ENCODE data around the gene SMAP2. TPM values are rescaled to one million over a fixed set of nuclear protein-coding genes. Genes with fewer than 3 reads are reported as not detected.
A peak's percentile ranks its signal among the peaks of the same experiment; 100 is the strongest.

Gene SMAP2
- total RNA-seq, 1 donor from 2014 or later: 3.4 TPM

DNA sequence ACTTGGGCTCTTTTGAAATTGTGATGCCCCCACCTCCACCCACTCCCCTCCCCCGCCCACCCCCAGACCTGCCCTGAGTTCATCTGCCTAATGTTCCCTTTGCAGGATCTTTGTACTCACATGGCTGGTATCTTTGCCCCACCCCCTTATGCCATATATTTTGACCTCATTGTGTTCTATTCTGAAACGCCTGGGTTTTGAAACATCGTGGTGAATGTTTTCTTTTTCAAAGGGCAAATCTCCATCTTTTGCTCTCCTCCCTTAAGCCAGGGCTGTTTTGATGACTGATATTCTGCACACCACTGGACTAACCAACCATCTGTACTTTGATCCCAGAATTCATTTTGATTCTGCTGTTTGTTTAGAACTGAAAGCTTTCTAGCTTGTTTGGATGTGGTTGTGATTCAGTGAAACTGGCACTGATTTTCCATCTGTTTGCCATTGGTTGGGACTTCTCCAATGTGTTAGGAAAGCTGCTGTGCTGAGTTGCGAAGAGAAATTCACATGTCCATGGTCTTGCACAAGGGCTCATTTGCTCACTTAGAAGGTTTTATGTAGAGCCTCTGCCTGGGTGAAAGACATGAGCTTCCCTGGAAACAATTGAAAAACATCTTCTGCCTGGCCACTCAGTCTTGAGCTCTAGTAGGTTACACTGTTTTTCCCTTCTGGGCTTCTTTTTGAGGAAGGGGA is 16.5 kb downstream of the SMAP2 start:
- DNase-seq (ENCODE audit: low read depth in 2 of 2): no peak

DNA sequence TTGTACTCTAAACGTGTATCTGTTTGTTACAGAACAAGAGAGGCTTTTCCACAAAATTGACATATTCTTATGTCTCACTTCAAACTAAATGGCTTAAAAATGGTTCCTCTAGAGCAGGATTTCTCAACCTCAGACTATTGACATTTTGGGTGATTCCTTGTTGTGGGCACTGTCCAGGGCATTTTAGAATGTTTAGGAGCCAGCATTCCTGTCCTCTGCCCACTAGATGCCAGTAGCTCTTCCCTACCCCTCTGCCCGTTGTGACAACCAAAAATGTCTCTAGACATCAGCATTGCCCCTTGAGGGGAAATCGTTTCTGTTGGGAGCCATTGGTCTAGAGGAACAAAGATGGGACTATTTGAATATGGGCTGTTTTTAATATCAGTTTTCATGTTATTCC is 17.3 kb downstream of the SMAP2 start:
- no peak for DNase-seq (ENCODE audit: low read depth in 2 of 2)

DNA sequence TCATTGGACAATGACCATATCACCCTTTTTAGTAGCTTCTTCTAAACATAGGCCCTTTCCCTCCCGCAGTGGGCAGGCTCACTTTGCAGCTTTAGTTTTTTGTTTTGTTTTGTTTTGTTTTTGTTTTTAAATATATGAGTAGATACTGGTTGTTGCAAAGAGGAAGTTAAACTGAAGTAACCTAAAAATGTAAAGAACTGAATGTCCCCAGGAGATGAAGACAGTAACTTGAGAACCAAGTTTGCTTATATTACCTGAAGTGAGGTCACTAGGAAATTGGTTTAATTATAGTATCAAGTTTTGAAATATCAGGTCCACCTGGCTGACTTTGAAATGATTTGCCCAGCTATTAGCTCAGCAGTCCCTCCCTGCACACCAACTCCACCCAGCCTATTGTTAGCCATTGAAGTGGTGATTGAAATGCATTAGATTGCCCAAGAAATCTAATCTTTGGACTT is 18.2 kb downstream of the SMAP2 start:
- no peak for DNase-seq (ENCODE audit: low read depth in 2 of 2)

DNA sequence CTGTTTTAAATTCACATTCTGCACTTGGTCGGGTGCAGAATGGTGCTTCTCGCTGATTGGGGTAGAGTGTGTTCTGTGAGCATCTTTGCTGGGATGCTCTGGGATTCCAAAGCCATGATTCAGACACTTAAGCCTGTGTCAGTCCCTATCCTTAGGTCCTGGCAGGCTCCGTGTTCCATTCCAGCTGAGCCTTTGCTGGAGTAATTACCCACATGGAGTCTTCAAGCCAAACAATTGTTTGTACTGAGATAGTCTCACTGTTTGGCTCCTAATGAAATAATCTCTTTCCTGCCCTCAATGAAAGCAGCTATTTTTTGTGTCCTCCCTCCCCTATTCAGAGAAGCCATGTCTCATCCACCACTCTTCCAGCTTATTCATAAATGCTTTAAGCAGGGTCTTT is 18.7 kb downstream of the SMAP2 start:
- DNase-seq (ENCODE audit: low read depth in 2 of 2): peak in 1 of 2 donors; percentile 20

DNA sequence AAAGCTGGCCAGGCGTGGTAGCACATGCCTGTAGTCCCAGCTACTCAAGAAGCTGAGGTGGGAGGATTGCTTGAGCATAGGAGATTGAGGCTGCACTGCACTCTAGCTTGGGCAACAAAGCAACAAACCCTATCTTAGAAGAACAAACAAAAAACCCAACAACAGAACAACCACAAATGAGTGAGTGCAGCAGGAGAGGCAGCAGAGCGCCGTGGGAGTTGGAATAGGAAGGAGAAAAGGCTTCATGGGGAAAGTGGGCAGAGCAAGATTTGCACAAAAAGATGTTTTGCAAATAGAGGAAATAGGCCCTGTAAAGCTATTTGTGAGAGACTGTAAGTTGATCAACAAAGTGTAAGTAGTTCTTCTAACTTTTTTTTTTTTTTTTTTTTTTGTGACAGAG is 19.6 kb downstream of the SMAP2 start:
- no peak for DNase-seq (ENCODE audit: low read depth in 2 of 2)

DNA sequence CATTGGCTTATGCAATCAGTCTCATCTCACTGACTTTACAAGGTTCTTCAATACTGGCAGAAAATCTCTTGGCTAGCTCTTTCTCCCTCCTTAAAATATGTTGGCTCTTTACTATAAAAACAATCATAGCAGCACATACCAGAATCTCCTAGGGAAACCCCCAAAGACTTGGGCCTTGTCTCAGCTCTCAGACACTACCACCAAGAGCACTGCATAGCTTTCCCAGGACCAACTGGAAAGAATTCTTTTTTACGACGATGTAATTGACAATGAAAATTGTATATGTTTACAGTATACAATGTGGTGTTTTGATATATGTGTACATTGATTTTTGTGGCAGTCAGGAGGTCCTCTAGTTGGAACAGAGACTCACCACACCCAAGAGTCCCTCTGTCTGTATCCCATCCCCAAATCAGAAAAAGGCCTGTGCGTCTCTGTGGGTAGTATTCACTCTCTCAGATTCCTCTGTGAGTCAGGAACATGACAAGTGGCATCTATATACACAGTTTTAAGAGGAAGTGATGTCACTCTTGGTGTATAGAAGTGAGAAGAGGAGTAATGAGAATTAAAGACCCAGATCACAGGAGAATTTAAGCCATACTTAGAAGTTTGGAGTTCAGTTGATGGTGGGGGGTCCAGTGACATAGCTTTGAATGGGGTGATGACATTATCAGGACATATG is 21.1 kb downstream of the SMAP2 start:
- DNase-seq (ENCODE audit: low read depth in 2 of 2): peak in 1 of 2 donors; percentile 20

DNA sequence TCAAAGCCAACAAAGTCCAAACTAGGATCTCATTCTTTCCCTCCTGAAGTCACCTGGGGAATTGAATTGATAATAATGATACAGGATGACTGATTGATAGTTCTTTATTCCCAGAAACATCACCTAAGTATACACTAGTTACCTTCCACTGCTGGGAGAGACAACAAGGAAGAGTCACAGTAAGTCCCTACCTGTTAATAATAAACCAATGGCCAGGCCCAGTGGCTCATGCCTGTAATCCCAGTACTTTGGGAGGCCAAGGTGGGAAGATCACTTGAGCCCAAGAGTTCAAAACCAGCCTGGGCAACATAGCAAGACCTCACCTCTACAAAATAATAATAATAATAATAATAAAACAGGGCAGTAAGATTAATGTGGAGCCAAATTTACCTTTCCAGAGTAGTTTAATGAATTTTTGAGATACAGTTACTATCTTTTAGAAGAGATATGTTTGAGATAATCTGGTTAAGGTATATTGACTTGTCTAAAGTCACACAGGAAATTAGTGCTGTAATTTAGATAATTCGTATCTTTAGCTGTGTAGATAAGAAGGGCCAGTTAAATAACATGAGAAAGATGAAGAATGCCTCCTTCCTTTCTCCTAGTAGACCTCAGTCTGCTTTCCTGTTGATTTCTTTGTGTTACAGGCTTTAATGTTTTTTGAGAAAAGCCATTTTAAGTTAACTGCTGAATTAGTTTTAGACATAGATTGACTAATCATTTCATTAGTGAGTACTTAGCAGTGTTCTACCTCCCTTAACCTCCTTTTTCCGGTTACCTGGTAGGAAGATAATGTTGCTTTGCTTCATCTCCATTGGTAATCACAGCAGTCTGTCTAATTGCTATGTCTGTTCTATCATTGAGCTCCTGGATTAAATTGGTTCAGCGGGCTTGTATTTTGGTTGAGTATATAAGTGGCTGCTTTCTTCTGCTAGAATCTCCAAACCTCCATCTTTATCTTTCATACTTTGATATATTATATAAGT is 22.0 kb downstream of the SMAP2 start:
- DNase-seq (ENCODE audit: low read depth in 2 of 2): no peak

DNA sequence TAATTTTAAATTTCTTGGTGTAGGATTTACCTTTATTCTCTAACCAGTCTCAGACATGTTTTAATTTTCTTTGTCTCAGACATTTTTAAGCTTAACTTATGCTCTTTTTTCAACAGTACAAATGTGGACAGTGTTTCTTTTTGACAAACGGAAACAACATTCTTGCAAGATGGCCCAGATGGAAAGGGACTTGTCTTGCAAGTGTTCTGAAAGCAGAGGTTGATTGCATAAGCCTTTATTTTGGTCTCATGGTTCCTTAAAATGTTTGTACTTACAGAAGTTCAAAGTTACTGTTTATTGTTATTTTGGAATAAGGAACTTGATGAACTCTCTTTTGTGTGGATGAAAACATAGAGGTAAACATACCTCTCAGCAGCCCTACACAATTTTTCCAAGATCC is 22.9 kb downstream of the SMAP2 start:
- no peak for DNase-seq (ENCODE audit: low read depth in 2 of 2)

DNA sequence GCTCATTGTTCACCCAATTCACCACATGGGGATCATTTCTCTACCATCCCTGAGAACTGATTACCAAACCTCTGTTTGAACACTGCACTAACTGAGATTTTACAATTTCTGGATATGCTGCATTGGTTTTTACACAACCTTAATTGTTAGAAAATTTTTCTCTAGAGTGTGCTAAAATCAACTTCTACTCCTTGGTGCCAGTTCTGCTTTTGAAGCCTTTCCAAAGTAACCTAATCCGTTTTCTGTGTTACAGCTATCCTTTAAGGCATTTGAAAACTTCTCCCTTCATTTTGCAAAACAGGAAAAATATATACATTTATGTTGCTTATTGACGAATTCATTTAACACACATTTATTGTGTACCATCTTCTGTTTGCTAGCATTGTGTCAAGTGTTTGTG is 23.7 kb downstream of the SMAP2 start:
- no peak for DNase-seq (ENCODE audit: low read depth in 2 of 2)

DNA sequence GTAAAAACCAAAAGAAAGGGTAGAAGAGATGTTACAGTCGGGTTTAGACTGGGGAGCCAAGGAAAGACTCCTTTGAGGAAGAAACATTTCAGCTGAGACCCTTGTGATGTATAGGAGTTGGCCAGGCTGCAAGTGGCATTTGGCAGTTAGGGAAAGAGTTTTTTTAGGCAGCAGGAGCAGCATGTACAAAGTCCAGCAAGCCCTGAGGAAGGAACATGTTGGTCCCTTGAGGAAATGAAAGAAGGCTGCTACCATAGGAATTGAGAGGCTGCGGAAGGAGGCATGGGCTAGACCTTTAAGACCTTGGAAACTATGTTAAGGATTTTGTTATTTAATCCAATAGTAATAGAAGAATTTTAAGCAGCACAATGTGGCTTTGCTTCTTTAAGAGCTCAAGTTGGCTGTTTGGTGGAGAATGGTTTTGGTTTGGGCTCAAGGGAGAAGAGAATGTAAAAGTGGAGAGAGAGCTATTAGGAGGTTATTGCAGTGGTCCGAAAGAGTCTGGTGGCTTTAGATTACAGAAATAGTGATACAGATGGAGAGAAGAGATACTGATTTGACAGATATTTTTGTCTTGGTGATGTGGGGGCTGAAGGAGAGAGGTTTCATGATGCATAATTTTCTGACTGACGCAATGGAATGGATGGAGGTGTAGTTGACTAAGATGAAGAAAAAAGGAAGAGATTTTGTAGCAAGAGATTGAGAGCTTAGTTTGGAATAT is 26.6 kb downstream of the SMAP2 start:
- no peak for DNase-seq (ENCODE audit: low read depth in 2 of 2)

DNA sequence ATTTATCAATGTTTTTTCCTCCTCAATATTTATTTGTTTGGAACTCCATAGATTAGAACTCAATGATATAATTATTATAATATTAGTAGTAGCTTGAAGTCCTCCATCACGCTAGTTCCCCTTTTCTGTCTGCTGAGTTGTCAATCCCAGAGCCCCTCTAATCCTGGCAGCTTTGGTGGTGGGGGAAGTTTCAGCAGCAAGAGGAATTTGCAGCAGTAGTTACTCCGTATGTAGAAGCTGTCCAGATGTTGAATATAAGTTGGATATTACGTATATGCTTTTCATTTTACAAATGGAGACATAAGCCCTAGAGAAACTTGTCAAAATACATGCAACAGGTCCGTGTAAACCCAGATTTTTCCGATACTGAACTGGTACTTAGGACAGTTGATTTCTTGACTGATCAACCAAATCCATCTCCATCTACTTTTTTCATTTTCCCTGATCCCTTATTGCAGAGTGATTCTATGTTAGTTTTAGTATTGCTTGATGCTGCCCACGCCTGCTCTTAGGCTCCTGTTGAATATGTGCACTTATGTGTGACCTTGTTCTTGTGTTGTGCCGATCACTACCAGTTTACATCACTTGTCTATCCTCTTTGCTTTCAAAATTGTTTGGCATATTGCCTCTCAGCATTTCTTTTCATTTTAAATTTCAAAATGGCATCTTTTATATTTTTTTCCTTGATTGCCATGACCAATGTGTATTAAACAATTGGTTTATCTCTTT is 28.1 kb downstream of the SMAP2 start:
- no peak for DNase-seq (ENCODE audit: low read depth in 2 of 2)

DNA sequence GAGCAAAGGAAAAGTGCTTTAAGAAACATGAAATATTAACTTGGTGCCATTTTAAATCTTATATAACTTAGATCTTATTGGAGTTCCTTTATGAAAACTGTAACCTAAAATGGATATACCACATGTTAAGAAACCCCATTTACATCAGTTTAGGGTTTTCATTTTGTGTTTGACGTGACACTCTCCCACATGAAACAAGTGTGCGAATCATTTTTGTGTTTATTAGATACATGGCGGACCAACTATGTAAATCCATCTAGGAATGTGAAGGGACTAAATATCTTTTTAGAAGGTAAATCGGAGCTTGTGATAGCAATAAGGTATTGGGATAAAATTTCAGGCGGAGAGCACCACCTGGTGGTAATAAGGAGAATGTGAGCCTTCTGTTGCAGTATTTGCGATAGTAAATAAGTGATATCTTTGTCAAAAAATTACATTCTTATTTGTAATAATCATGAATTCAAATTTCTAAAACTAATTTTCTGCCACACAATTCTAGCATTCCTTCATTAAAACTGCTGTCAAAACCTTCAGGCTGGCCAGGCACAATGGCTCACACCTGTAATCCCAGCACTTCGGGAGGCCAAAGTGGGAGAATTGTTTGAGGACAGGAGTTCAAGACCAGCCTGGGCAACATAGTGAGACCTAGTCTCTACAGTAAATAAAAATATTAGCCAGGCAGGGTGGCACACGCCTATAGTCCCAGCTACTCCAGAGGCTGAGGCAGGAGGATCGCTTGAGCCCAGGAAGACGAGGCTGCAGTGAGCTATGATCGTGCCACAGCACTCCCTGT is 31.3 kb downstream of the SMAP2 start:
- DNase-seq (ENCODE audit: low read depth in 2 of 2): peak; percentile 75 to 81

DNA sequence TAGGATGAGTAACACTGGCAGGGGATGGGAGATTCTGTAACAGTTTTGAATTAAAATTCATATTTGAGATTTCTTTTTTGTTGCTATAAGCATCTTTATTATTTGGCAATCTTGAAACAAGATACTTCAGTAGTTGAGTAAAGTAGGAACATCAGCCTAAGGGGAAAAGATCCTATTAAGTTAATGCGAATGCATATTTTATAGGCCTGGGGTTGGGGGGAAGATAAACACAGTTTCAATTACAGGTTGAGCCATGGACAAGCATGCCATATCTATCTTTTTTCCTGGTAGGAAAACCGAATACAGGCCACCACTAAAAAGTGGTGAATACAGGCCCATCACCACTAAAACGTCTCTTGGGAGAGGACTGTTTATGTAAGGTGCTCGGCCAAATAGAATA is 32.3 kb downstream of the SMAP2 start:
- no peak for DNase-seq (ENCODE audit: low read depth in 2 of 2)

DNA sequence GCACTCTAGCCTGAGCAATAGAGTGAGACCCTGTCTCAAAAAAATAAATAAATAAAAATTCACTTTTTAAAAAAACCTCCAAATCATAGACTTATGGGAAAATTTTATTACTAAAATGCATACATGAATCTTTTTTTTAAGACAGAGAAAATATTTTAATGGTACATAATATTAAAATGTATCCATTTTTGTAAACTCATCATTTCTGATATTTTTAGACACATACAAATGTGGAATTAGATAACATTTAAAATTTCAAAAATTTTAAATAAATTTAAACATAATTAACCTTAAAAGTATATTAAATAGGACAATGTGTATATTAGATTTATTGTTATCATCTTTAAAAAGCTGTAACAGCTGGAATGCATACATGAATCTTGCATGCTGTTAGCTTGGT is 33.9 kb downstream of the SMAP2 start:
- DNase-seq (ENCODE audit: low read depth in 2 of 2): no peak

DNA sequence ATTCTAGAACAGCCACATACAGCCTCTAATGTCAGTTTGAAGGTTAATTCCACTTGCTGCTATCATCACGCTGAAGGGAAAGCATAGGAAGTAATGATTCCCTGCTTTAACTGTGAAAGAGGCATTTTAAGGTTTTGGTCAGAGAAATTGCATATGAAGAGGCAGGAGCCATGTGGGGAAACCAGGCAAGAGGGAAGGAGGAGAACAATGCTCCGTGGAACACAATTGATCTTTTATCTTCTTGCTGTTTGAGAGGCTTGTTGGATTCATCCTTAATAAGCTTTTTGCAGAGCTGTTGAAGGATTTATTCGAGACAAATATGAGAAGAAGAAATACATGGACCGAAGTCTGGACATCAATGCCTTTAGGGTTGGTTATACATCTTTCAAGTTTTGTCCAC is 35.9 kb downstream of the SMAP2 start:
- DNase-seq (ENCODE audit: low read depth in 2 of 2): no peak

DNA sequence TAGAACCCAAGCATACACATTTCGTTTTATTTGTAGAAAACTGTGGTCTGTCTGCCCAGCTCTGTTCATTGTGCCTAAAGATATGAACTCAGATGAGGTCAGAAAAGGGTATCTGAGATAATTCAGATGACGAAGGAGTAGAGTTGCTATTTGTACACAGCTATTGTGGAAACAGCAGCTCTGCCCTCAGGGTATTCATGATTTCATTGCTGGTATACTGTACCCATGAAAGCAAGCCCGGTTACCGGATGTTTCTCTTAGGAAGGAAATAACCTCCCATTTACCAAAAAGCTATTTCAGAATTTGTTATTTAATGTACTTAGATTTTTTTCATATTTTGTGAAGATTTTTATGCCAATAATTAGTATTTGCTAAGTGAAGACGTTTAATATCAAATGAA is 37.8 kb downstream of the SMAP2 start:
- DNase-seq (ENCODE audit: low read depth in 2 of 2): no peak

DNA sequence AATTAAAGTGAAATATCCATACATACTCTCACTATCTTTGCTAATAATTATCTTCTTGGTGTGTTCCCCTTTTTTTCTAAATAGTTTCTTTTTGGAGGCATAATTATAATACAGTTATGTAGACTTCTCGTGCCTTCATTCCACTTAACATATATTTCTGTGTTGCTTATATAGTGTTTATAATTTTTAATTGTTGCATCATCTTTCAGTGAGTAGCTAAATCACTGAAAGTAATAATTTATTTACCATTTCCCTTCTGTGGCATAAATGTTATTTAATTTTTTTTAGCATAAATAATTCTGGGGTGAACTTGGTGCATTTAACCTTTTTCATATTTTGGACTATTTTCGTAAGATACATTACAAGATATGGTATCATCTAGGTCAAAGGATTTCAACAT is 38.3 kb downstream of the SMAP2 start:
- no peak for DNase-seq (ENCODE audit: low read depth in 2 of 2)

DNA sequence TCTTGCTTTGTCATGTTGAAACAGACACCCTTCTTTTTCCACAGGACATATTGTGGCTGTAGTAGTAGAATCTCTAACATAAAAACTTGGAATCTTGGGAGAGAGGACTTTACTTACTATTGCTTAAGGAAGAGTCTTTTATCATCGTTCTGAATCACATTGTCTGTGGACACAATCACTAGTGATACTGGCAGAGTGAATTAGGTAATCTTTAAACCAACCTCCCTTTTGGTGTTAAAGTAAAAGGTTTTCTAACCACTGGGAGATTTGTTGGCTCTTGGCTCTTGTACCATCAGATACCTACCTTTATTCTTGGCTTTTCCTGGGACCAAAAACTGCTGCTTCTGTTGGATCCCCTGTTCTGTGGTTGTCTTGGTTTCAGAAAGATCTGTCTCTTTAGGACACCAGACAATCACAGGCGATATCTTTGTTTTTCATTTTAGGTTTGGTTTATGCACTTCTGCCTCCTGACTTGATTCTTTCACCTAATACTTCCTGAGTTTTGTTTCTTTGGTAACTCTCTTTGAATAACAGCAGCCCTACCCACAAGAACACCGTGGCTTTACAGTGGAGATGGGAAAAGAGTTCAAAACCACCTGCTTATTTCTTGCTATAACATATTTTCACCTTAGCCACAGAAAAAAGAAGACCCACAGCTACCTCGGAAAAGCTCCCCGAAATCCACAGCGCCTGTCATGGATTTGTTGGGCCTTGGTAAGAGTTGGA is 40.2 kb downstream of the SMAP2 start:
- no peak for DNase-seq (ENCODE audit: low read depth in 2 of 2)

DNA sequence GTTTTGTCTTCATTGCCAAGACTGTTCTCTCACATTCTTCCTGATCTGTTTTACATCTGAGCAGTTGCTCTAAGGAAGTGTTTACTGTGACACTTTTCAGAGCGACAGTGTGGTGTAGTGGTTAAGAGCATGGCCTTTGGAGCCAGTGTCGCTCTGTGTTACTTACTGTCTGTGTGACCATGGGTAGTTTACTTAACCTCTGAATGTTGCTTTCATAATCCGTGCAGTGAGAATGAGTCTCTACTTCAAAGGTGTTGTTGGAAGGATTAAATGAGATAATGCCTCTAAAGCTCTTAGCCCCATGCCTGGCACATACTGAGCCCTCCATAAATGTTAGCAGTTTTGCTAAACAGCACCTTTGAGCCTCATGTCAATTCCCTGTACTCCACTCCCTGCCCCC is 40.8 kb downstream of the SMAP2 start:
- DNase-seq (ENCODE audit: low read depth in 2 of 2): no peak
